ENCODE results near the gene FKBP1A.
A peak's percentile ranks its signal among the peaks of the same experiment; 100 is the strongest.

The FKBP1A gene

GRCh38 chr20:1392693-1393506, at the start of gene FKBP1A:
FKBP1A (minus strand) TSS chr20:1393054; CDS start chr20:1392998, 56 bp downstream.
- DNase-seq (ENCODE audit: low spot score), result peak; percentile 96

- DNase-seq (ENCODE audit: low spot score), result no peak
Observed at GRCh38 chr20:1442304-1442703, 49.5 kb upstream of the FKBP1A start.

GRCh38 chr20:1441133-1441532, 48.3 kb upstream of the FKBP1A start:
- no peak for DNase-seq (ENCODE audit: low spot score)

DNA sequence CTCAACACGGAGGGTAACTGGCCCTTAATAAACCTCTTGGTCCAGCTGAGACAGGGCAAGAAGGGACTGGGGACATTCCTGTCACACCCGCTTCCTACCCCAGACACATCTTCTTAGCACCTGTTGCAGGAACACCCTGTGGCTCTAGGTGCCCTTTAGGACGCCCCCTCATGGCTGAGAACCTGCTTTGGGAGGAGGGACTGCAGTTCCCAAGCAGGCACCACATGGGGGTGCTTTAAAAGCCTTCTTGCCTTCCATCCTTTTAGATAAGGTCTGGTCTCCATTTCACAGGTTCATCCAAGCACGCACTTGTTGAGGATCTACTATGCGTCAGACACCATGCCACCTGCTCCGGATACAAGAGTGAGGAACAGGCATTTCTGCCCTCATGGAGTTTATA, 47.2 kb upstream of the FKBP1A start:
- no peak for DNase-seq (ENCODE audit: low spot score)

GRCh38 chr20:1438361-1438760, 45.5 kb upstream of the FKBP1A start:
- DNase-seq (ENCODE audit: low spot score), result no peak

DNA sequence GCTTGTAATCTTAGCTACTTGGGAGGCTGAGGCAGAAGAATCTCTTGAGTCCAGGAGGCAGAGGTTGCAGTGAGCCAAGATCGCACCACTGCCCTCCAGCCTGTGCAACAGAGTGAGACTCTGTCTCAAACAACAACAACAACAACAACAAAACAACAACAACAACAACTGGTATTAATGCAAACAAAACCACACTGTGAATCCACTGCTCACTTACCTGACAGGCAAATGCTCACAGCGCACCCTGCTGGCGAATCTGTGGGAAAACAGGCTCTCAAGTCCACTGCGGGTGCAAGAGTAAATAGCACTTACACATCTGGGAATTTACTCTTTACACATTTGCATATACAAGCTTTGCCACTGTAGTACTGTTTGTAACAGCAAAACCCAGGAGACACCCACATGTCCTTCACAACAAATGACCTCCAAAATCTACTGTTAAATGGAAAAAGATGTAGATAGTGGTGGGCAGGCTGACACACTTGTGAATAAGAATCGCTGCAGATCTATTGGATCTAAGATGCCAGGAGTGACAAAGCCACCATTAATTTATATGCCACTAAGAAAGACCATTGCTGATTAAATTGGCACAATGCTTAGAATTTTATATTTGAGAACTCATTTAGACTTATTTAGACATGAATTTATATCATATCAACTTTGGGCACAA, 44.5 kb upstream of the FKBP1A start:
- no peak for DNase-seq (ENCODE audit: low spot score)

DNA sequence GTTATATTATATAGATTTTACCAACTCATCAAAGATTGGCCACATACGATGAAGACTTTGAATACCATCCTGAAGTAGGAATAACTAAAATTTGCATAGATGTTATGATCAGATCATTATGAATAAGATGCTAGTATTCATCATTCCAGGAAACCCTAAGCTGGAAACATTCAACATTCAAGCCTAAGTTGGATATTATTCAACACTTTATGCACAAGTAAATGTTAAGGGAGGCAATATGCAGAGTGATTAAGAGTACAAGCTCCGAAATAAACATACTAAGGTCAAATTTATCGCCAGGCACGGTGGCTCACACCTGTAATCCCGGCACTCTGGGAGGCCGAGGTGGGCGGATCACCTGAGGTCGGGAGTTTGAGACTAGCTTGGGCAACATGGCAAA, 43.4 kb upstream of the FKBP1A start:
- no peak for DNase-seq (ENCODE audit: low spot score)

DNA sequence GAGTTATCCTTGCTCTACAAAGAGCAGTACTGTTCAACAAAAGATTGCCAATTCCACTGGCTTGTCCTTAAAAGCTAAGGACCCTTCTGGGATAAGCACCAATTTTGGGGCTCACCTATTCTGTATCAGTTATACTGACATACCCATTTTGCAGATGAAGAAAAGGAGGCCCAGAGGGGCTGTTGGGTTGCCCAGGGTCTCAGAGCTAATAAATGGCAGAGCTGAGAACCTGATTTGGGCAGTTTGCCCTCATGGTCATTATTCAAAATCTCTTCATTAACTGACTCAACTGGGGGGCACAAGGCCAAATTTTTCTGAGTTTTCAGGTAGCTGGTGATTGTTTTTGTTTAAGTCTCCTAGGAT, 42.5 kb upstream of the FKBP1A start:
- no peak for DNase-seq (ENCODE audit: low spot score)

GRCh38 chr20:1434571-1435336, 41.9 kb upstream of the FKBP1A start:
- no peak for DNase-seq (ENCODE audit: low spot score)

- DNase-seq (ENCODE audit: low spot score), result no peak
Observed at GRCh38 chr20:1431158-1431557, 38.3 kb upstream of the FKBP1A start.

DNA sequence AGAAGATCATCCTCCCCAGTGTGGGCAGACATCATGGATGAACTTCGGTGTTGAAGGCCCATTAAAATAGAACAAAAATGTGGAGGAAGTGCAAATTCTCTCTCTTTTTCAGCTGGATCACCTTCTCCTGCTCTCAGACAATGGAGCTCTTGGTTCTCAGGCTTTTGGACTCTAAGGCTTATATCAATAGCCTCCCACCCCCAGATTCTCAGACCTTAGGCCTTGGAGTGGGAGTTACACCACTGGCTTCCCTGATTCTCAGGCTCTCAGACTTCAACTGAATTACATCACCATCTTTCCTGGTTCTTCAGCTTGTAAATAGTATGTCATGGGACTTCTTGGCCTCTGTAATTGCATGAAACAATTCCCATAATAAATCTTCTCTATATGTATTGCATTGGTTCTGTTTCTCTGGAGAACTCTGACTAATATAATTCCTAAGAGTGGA, 37.2 kb upstream of the FKBP1A start:
- no peak for DNase-seq (ENCODE audit: low spot score)

- DNase-seq (ENCODE audit: low spot score), result no peak
Observed at GRCh38 chr20:1429143-1429728, 36.4 kb upstream of the FKBP1A start.

GRCh38 chr20:1427457-1428054, 34.7 kb upstream of the FKBP1A start:
- no peak for DNase-seq (ENCODE audit: low spot score)

DNA sequence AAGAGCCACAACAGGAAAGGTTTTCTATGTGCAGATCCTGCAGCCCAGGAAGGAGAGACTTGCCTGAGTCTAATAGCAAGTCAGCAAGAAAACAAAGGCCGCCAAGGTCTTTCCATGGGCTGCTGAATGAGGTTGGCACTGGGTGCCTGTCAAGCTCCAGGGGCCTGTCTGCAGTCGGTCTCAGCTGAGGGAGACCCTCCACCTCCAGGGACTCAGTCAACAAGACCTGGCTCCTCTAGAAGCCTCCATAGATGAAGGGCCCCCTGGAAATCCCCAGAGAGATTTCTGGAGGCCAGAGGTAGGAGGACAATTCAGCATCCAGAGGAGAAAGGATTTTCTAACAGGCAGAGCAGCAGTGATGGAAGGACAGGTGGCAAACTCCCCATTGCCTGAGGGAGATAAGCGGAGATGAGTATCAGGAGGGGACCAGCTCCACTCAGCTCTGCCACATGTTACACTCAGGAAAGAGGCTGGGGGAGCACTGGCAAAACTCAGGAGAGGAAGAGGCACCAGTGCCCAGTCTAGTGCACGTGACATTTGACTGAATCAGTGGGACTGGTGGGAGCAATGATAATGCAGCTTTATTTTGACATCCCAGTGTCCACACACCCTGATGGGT, 33.5 kb upstream of the FKBP1A start:
- no peak for DNase-seq (ENCODE audit: low spot score)

- no peak for DNase-seq (ENCODE audit: low spot score)
Observed at GRCh38 chr20:1424336-1424735, 31.5 kb upstream of the FKBP1A start.

- no peak for DNase-seq (ENCODE audit: low spot score)
Observed at GRCh38 chr20:1423625-1424106, 30.8 kb upstream of the FKBP1A start.

GRCh38 chr20:1423206-1423605, 30.4 kb upstream of the FKBP1A start:
- no peak for DNase-seq (ENCODE audit: low spot score)

- DNase-seq (ENCODE audit: low spot score), result no peak
Observed at GRCh38 chr20:1422753-1423152, 29.9 kb upstream of the FKBP1A start.

DNA sequence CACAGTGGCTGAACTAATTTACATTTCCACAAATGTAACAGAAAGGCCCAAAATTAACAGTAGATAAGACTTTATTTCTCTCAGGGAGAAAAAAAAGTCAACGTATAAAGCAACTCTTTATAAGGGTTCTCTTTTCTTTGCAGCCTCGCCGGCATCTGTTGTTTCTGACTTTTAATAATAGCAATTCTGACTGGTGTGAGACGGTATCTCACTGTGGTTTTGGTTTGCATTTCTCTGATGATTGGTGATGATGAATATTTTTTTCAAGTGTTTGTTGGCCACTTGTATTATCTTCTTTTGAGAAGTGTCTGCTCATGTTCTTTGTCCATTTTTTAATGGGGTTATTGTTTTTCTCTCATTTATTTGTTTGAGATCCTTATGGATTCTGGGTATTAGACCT, 27.2 kb upstream of the FKBP1A start:
- no peak for DNase-seq (ENCODE audit: low spot score)

GRCh38 chr20:1418350-1418749, 25.5 kb upstream of the FKBP1A start:
- no peak for DNase-seq (ENCODE audit: low spot score)

DNA sequence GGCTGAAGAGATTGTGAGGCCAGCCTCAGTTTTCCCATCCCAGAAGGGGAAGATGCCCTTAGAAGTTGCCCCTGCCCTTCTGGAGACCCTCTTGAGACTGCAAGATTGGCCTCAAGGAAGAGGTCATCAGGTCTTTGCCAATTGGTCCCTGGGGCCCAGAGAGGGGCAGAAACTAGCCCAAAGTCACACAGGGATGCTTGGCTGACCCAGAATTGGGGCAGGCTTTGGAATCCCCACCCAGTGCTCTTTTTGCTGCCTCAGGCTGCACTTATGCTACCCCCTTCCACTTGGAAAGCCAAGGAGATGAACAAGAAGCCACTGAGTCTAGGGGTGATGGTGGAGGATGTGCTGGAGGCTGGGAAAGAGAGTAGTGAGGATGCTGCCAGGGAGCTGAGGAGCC, 24.9 kb upstream of the FKBP1A start:
- DNase-seq (ENCODE audit: low spot score), result no peak
